ENCODE measurements around the gene PRX. TPM values are rescaled to one million over a fixed set of nuclear protein-coding genes. Genes with fewer than 3 reads are reported as not detected.
"Not testable (repeated sequence)": the region's sequence is repeated elsewhere in the genome, so short reads cannot be mapped to it uniquely, and the experiment has no call there.

Gene PRX
- total and polyA plus RNA-seq, 4 donors: 6.1 to 51.7 (median 19.2) TPM

DNA sequence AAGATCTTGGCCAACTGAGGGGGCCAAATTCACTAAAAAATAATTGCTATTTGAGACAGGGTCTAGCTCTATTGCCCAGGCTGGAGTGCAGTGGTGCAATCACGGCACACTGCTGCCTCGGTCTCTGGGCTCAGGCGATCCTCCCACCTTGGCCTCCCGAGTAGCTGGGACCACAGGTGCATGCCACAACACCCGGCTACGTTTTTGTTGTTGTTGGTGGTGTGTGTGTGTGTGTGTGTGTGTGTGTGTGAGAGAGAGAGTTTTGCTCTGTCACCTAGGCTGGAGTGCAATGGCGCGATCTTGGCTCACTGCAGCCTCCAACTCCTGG, 4.6 kb downstream of the PRX start:
- WGBS (ENCODE audit: insufficient coverage): 95% methylated on average over 6 of the region's 8 CpGs
- H3K4me3 ChIP-seq (ENCODE audit: low read depth, low read length); H3K36me3 ChIP-seq (ENCODE audit: control insufficient read depth, insufficient read depth, low read length); H3K9me3 ChIP-seq (ENCODE audit: control insufficient read depth, insufficient read depth, low read length); DNase-seq (ENCODE audit: low read depth in 4 of 6, low spot score in 6 of 6); H3K27ac ChIP-seq (ENCODE audit: low read depth, low read length); H3K27me3 ChIP-seq (ENCODE audit: control insufficient read depth, insufficient read depth, low read length): not testable (repeated sequence)
- peaks cover 21% of the 10 kb centered on the region for H3K4me1 ChIP-seq (ENCODE audit: control insufficient read depth, insufficient read depth, low read length)

GRCh38 chr19:40407714-40408597, 5.2 kb downstream of the PRX start:
- 77% methylated on average over 21 of the region's 22 CpGs for WGBS (ENCODE audit: insufficient coverage)
- H3K9me3 ChIP-seq (ENCODE audit: control insufficient read depth, insufficient read depth, low read length): no peaks in the 10 kb centered on the region
- H3K36me3 ChIP-seq (ENCODE audit: control insufficient read depth, insufficient read depth, low read length): no peaks in the 10 kb centered on the region
- H3K4me3 ChIP-seq (ENCODE audit: low read depth, low read length): no peak overlapping the region
- H3K4me1 ChIP-seq (ENCODE audit: control insufficient read depth, insufficient read depth, low read length): peaks cover 15% of the 10 kb centered on the region
- no peaks in the 10 kb centered on the region for H3K27me3 ChIP-seq (ENCODE audit: control insufficient read depth, insufficient read depth, low read length)
- no peak overlapping the region for H3K27ac ChIP-seq (ENCODE audit: low read depth, low read length)
- no peak for DNase-seq (ENCODE audit: low read depth in 4 of 6, low spot score in 6 of 6)

DNA sequence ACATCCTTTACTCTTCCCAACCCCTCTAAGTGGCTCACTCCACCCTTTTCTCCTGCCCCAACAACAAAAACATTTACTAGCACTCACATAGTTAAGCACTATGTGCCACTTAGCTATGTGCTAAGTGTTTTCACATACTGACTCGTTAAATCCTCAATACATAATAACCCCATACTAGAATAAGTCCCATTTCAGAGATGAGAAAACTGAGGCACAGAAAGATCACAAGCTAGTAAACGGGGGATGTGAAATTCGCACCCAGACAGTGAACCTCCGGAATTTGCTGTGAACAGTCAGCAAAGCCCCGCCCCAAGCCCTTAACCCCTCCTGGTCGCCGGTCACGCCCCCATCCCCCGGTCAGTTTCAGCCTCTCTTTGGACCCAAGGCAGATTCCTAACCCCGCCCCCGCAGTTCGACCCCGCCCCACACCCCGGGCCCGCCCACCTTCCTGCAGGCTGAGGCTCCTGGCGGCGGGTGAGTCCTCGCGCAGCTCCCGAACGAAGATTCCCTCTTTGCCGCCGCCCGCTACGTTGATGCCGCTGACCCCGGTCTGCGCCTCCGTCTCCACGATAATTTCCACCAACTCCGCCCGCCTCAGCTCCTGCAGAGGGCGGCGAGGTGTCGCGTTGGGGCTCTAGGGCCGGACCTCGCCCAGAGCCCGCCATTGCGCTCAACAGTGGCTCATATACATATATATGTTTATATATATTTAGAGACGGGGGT, 9.8 kb downstream of the PRX start:
- WGBS (ENCODE audit: insufficient coverage): 0% methylated on average over 32 of the region's 41 CpGs
- H3K4me3 ChIP-seq (ENCODE audit: low read depth, low read length): peak overlapping the region; percentile 71
- H3K27me3 ChIP-seq (ENCODE audit: control insufficient read depth, insufficient read depth, low read length): no peaks in the 10 kb centered on the region
- DNase-seq (ENCODE audit: low read depth in 4 of 6, low spot score in 6 of 6): peak in 4 of 6 donors; percentile 15 to 83 (median 62)
- peaks cover 10% of the 10 kb centered on the region for H3K4me1 ChIP-seq (ENCODE audit: control insufficient read depth, insufficient read depth, low read length)
- H3K27ac ChIP-seq (ENCODE audit: low read depth, low read length): peak overlapping the region; percentile 92
- no peaks in the 10 kb centered on the region for H3K36me3 ChIP-seq (ENCODE audit: control insufficient read depth, insufficient read depth, low read length)
- H3K9me3 ChIP-seq (ENCODE audit: control insufficient read depth, insufficient read depth, low read length): no peaks in the 10 kb centered on the region

DNA sequence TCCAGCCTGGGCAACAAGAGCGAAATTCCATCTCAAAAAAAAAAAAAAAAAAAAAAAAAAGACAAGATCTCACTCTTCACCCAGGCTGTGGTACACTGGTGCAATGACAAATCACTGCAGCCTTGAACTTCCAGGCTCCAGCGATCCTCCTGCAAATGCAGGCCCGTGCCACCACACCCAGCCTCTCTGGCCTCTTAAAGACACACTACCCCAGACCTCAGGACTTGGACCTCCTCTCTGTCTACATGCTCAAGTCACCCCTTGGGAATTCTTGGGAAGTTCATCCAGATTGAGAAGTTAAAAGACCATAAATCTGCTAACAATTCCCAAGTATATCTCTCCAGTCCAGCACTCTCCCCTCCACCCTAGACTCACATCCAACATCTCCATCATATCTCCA, 12.6 kb downstream of the PRX start:
- H3K9me3 ChIP-seq (ENCODE audit: control insufficient read depth, insufficient read depth, low read length): no peaks in the 10 kb centered on the region
- peaks cover 13% of the 10 kb centered on the region for H3K4me1 ChIP-seq (ENCODE audit: control insufficient read depth, insufficient read depth, low read length)
- H3K4me3 ChIP-seq (ENCODE audit: low read depth, low read length): no peak overlapping the region
- peaks cover 12% of the 10 kb centered on the region for H3K36me3 ChIP-seq (ENCODE audit: control insufficient read depth, insufficient read depth, low read length)
- DNase-seq (ENCODE audit: low read depth in 4 of 6, low spot score in 6 of 6): no peak
- WGBS (ENCODE audit: insufficient coverage): 63% methylated on average over 2 of the region's 3 CpGs
- peaks cover 2% of the 10 kb centered on the region for H3K27me3 ChIP-seq (ENCODE audit: control insufficient read depth, insufficient read depth, low read length)
- H3K27ac ChIP-seq (ENCODE audit: low read depth, low read length): no peak overlapping the region

- H3K36me3 ChIP-seq (ENCODE audit: control insufficient read depth, insufficient read depth, low read length): peaks cover 19% of the 10 kb centered on the region
- no peak overlapping the region for H3K27ac ChIP-seq (ENCODE audit: low read depth, low read length)
- peak in 3 of 6 donors; percentile 6 to 81 (median 73) for DNase-seq (ENCODE audit: low read depth in 4 of 6, low spot score in 6 of 6)
- peaks cover 7% of the 10 kb centered on the region for H3K4me1 ChIP-seq (ENCODE audit: control insufficient read depth, insufficient read depth, low read length)
- H3K4me3 ChIP-seq (ENCODE audit: low read depth, low read length): peak overlapping the region; percentile 6
- no peaks in the 10 kb centered on the region for H3K9me3 ChIP-seq (ENCODE audit: control insufficient read depth, insufficient read depth, low read length)
- H3K27me3 ChIP-seq (ENCODE audit: control insufficient read depth, insufficient read depth, low read length): peaks cover 2% of the 10 kb centered on the region
- WGBS (ENCODE audit: insufficient coverage): 19% methylated on average over 49 of the region's 49 CpGs
Observed at GRCh38 chr19:40398417-40399131, 14.6 kb downstream of the PRX start.

DNA sequence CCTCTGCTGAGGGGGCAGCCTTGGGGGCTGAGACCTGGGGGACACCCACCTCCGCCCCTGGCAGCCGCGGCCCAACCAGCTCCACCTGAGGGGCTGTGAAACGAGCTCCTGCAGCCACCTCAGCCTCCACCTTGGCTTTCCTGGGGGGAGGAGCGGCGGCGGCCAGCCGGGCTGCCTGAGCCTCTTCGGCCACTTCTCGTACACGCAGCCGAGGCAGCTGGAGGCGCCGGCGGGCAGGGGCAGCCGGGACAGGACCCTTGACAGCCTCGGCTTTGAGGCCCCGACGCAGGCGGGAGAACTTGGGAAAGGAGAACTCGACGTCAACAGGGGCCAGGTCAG, 15.6 kb downstream of the PRX start:
- no peaks in the 10 kb centered on the region for H3K9me3 ChIP-seq (ENCODE audit: control insufficient read depth, insufficient read depth, low read length)
- H3K27ac ChIP-seq (ENCODE audit: low read depth, low read length): no peak overlapping the region
- peaks cover 6% of the 10 kb centered on the region for H3K4me1 ChIP-seq (ENCODE audit: control insufficient read depth, insufficient read depth, low read length)
- no peak overlapping the region for H3K4me3 ChIP-seq (ENCODE audit: low read depth, low read length)
- no peak for DNase-seq (ENCODE audit: low read depth in 4 of 6, low spot score in 6 of 6)
- H3K36me3 ChIP-seq (ENCODE audit: control insufficient read depth, insufficient read depth, low read length): peaks cover 19% of the 10 kb centered on the region
- WGBS (ENCODE audit: insufficient coverage): 94% methylated on average over 20 of the region's 22 CpGs
- H3K27me3 ChIP-seq (ENCODE audit: control insufficient read depth, insufficient read depth, low read length): peaks cover 2% of the 10 kb centered on the region

DNA sequence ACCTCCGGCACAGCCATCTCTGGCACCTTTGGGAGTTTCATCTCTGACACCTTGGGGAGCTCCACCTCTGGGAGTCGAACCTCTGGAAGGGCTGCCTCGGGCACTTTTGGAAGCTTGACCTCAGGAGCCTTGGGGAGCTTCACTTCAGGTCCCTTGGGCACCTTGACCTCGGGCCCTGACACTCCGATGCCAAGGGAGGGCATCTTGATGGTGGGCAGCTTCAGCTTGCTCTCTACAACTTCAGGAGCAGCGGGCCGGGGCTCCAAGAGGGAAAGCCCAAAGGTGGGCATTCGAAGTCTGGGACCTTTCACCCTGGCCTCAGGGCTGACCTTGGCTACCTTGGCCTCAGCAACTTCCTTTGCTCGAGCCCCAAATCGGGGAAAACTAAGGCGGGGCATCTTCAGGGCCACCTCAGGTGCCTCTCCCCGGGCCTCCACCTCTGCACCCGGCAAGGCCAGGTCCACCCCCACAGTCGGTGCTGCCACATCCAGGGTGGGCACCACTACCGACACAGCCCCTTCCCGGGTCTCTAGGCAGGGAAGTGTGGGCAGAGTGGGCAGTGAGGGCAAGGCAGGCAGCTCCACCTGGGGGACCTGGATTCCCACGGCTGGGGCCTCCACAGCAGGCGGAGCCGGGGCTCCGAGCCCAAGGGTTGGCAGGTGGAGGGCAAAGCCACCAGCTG, 16.2 kb downstream of the PRX start:
- Histone ChIP-seq H3K27ac (ENCODE audit: low read depth, low read length) (no peak overlapping the region), H3K36me3 (ENCODE audit: control insufficient read depth, insufficient read depth, low read length) (peaks cover 19% of the 10 kb centered on the region), H3K4me1 (ENCODE audit: control insufficient read depth, insufficient read depth, low read length) (peaks cover 6% of the 10 kb centered on the region), H3K4me3 (ENCODE audit: low read depth, low read length) (no peak overlapping the region), H3K9me3 (ENCODE audit: control insufficient read depth, insufficient read depth, low read length) (no peaks in the 10 kb centered on the region), H3K27me3 (ENCODE audit: control insufficient read depth, insufficient read depth, low read length) (peaks cover 2% of the 10 kb centered on the region)
- no peak for DNase-seq (ENCODE audit: low read depth in 4 of 6, low spot score in 6 of 6)
- WGBS (ENCODE audit: insufficient coverage): 93% methylated on average over 20 of the region's 20 CpGs

DNA sequence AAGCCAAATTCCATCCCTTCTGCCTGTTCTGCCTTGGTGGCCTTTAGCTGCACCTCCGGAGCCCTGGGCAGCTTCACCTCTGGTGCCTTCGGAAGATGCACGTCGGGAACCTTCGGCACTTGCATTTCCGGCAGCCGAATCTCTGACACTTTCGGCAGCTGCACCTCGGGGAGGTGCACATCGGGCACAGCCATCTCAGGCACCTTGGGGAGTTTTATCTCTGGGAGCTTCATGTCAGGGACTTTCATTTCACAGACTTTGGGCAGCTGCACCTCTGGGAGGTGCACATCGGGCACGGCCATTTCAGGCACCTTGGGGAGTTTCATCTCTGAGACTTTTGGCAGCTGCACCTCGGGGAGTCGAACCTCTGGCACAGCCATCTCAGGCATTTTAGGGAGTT, 17.2 kb downstream of the PRX start:
- H3K4me3 ChIP-seq (ENCODE audit: low read depth, low read length): no peak overlapping the region
- no peak overlapping the region for H3K27ac ChIP-seq (ENCODE audit: low read depth, low read length)
- peaks cover 2% of the 10 kb centered on the region for H3K27me3 ChIP-seq (ENCODE audit: control insufficient read depth, insufficient read depth, low read length)
- 91% methylated on average over 14 of the region's 14 CpGs for WGBS (ENCODE audit: insufficient coverage)
- H3K36me3 ChIP-seq (ENCODE audit: control insufficient read depth, insufficient read depth, low read length): peaks cover 19% of the 10 kb centered on the region
- no peak for DNase-seq (ENCODE audit: low read depth in 4 of 6, low spot score in 6 of 6)
- no peaks in the 10 kb centered on the region for H3K9me3 ChIP-seq (ENCODE audit: control insufficient read depth, insufficient read depth, low read length)
- H3K4me1 ChIP-seq (ENCODE audit: control insufficient read depth, insufficient read depth, low read length): peaks cover 6% of the 10 kb centered on the region

- peaks cover 6% of the 10 kb centered on the region for H3K4me1 ChIP-seq (ENCODE audit: control insufficient read depth, insufficient read depth, low read length)
- H3K36me3 ChIP-seq (ENCODE audit: control insufficient read depth, insufficient read depth, low read length): peaks cover 22% of the 10 kb centered on the region
- DNase-seq (ENCODE audit: low read depth in 4 of 6, low spot score in 6 of 6): no peak
- H3K4me3 ChIP-seq (ENCODE audit: low read depth, low read length): no peak overlapping the region
- H3K27me3 ChIP-seq (ENCODE audit: control insufficient read depth, insufficient read depth, low read length): peaks cover 2% of the 10 kb centered on the region
- H3K27ac ChIP-seq (ENCODE audit: low read depth, low read length): no peak overlapping the region
- no peaks in the 10 kb centered on the region for H3K9me3 ChIP-seq (ENCODE audit: control insufficient read depth, insufficient read depth, low read length)
- 74% methylated on average over 13 of the region's 13 CpGs for WGBS (ENCODE audit: insufficient coverage)
Observed at GRCh38 chr19:40394816-40395210, 18.4 kb downstream of the PRX start.
